Duodenal mucosa (tissue), 2 donors: ENCODE data around the gene ENOSF1.

Experiments
- H3K27ac ChIP-seq: one replicate; pipeline ENCODE4 v1.7.0; 2013; ENCODE audit warnings: low read depth, low read length
- H3K27me3 ChIP-seq, 2 donors: one replicate each; pipeline ENCODE4 v1.7.0; 2013; ENCODE audit warnings: low read length in 2 of 2, control low read depth in 1 of 2; ENCODE audit not compliant: insufficient read depth in 2 of 2, control insufficient read depth in 1 of 2
- H3K36me3 ChIP-seq, 2 donors: one replicate each; pipeline ENCODE4 v1.7.0; 2013; ENCODE audit warnings: low read length in 2 of 2, control low read depth in 1 of 2; ENCODE audit not compliant: insufficient read depth in 2 of 2, control insufficient read depth in 1 of 2
- H3K4me1 ChIP-seq, 2 donors: one replicate each; pipeline ENCODE4 v1.7.0; 2013; ENCODE audit warnings: low read length in 2 of 2, control low read depth in 1 of 2; ENCODE audit not compliant: insufficient read depth in 2 of 2, control insufficient read depth in 1 of 2
- H3K4me3 ChIP-seq, 2 donors: one replicate each; pipeline ENCODE4 v1.7.0; 2013; ENCODE audit warnings: low read length in 2 of 2, low read depth in 1 of 2
- H3K9ac ChIP-seq, 2 donors: one replicate each; pipeline ENCODE4 v1.7.0; 2013; ENCODE audit warnings: low read length in 2 of 2, low read depth in 1 of 2
- H3K9me3 ChIP-seq, 2 donors: one replicate each; pipeline ENCODE4 v1.7.0; 2013; ENCODE audit warnings: low read length in 2 of 2, control low read depth in 1 of 2; ENCODE audit not compliant: control insufficient read depth in 1 of 2

The ENOSF1 gene

GRCh38 chr18:659597-659996, 52.8 kb downstream of the ENOSF1 start:
- H3K9ac ChIP-seq = no peak overlapping the region
- H3K27me3 ChIP-seq = no peaks in the 10 kb centered on the region
- peaks cover 4 to 6% of the 10 kb centered on the region in 2 donors for H3K4me1 ChIP-seq
- no peak overlapping the region for H3K27ac ChIP-seq
- peaks cover 0 to 2% of the 10 kb centered on the region in 2 donors for H3K36me3 ChIP-seq
- H3K9me3 ChIP-seq = no peaks in the 10 kb centered on the region
- H3K4me3 ChIP-seq = no peak overlapping the region

GRCh38 chr18:658947-659533, 53.4 kb downstream of the ENOSF1 start:
- Histone ChIP-seq H3K9ac (peak overlapping the region; percentile 15 to 67), H3K9me3 (no peaks in the 10 kb centered on the region), H3K4me3 (peak overlapping the region; percentile 90), H3K4me1 (peaks cover 4 to 6% of the 10 kb centered on the region in 2 donors), H3K27me3 (no peaks in the 10 kb centered on the region), H3K27ac (no peak overlapping the region), H3K36me3 (peaks cover 0 to 2% of the 10 kb centered on the region in 2 donors)

GRCh38 chr18:658001-658946, 54.2 kb downstream of the ENOSF1 start:
- Histone ChIP-seq H3K4me1 (peaks cover 4 to 6% of the 10 kb centered on the region in 2 donors), H3K9me3 (no peaks in the 10 kb centered on the region), H3K36me3 (peaks cover 0 to 2% of the 10 kb centered on the region in 2 donors), H3K4me3 (peak overlapping the region; percentile 90), H3K27me3 (no peaks in the 10 kb centered on the region), H3K9ac (peak overlapping the region; percentile 67 to 77), H3K27ac (peak overlapping the region; percentile 68)

GRCh38 chr18:657311-658000, 55.0 kb downstream of the ENOSF1 start, which contains the start of gene TYMS:
TSS of gene TYMS (plus strand) at chr18:657653. CDS start at chr18:657743, 90 bp downstream.
- Histone ChIP-seq H3K4me3 (peak within 1 kb of the TSS; percentile 90), H3K4me1 (peaks cover 4 to 6% of the 10 kb centered on the region in 2 donors), H3K36me3 (peaks cover 0 to 2% of the 10 kb centered on the region in 2 donors), H3K27me3 (no peaks in the 10 kb centered on the region), H3K27ac (peak within 1 kb of the TSS; percentile 68), H3K9ac (peak within 1 kb of the TSS; percentile 67 to 77), H3K9me3 (no peaks in the 10 kb centered on the region)

GRCh38 chr18:655445-655844, 57.0 kb downstream of the ENOSF1 start:
- Histone ChIP-seq H3K4me3 (no peak overlapping the region), H3K27ac (no peak overlapping the region), H3K9me3 (no peaks in the 10 kb centered on the region), H3K27me3 (no peaks in the 10 kb centered on the region), H3K36me3 (no peaks in the 10 kb centered on the region), H3K9ac (no peak overlapping the region), H3K4me1 (peaks cover 4 to 6% of the 10 kb centered on the region in 2 donors)

- Histone ChIP-seq H3K9ac (no peak overlapping the region), H3K36me3 (no peaks in the 10 kb centered on the region), H3K27ac (no peak overlapping the region), H3K27me3 (no peaks in the 10 kb centered on the region), H3K4me1 (peaks cover 4 to 6% of the 10 kb centered on the region in 2 donors), H3K4me3 (no peak overlapping the region), H3K9me3 (no peaks in the 10 kb centered on the region)
Measured at GRCh38 chr18:654601-655000, 57.8 kb downstream of the ENOSF1 start.

- H3K9ac ChIP-seq = no peak overlapping the region
- H3K9me3 ChIP-seq = no peaks in the 10 kb centered on the region
- H3K27ac ChIP-seq = no peak overlapping the region
- no peak overlapping the region for H3K4me3 ChIP-seq
- H3K4me1 ChIP-seq = peaks cover 0 to 1% of the 10 kb centered on the region in 2 donors
- H3K27me3 ChIP-seq = no peaks in the 10 kb centered on the region
- no peaks in the 10 kb centered on the region for H3K36me3 ChIP-seq
Measured at GRCh38 chr18:653512-653911, 58.9 kb downstream of the ENOSF1 start.

GRCh38 chr18:652131-652530, 60.3 kb downstream of the ENOSF1 start:
- Histone ChIP-seq H3K9me3 (no peaks in the 10 kb centered on the region), H3K36me3 (no peaks in the 10 kb centered on the region), H3K9ac (no peak overlapping the region), H3K4me1 (no peaks in the 10 kb centered on the region), H3K27me3 (no peaks in the 10 kb centered on the region), H3K4me3 (no peak overlapping the region), H3K27ac (no peak overlapping the region)

GRCh38 chr18:650428-650858, 62.0 kb downstream of the ENOSF1 start:
- H3K9me3 ChIP-seq = no peaks in the 10 kb centered on the region

GRCh38 chr18:649341-649740, 63.1 kb downstream of the ENOSF1 start:
- H3K27ac ChIP-seq = no peak overlapping the region
- H3K9ac ChIP-seq = no peak overlapping the region
- H3K9me3 ChIP-seq = no peaks in the 10 kb centered on the region
- H3K4me3 ChIP-seq = no peak overlapping the region
- H3K4me1 ChIP-seq = no peaks in the 10 kb centered on the region
- no peaks in the 10 kb centered on the region for H3K27me3 ChIP-seq
- no peaks in the 10 kb centered on the region for H3K36me3 ChIP-seq

More at GRCh38 chr18:650428-650858, 62.0 kb downstream of the ENOSF1 start:
- no peak overlapping the region for H3K4me3 ChIP-seq
- no peaks in the 10 kb centered on the region for H3K36me3 ChIP-seq
- H3K27ac ChIP-seq = no peak overlapping the region
- H3K9ac ChIP-seq = no peak overlapping the region
- H3K4me1 ChIP-seq = no peaks in the 10 kb centered on the region
- H3K27me3 ChIP-seq = no peaks in the 10 kb centered on the region
